Measurements from ENCODE around the gene CAPN8. TPM values are rescaled to one million over a fixed set of nuclear protein-coding genes. Genes with fewer than 3 reads are reported as not detected.

The CAPN8 gene
- total and polyA plus RNA-seq, 4 donors, result 0.08 to 0.16 TPM; not detected in 2

DNA sequence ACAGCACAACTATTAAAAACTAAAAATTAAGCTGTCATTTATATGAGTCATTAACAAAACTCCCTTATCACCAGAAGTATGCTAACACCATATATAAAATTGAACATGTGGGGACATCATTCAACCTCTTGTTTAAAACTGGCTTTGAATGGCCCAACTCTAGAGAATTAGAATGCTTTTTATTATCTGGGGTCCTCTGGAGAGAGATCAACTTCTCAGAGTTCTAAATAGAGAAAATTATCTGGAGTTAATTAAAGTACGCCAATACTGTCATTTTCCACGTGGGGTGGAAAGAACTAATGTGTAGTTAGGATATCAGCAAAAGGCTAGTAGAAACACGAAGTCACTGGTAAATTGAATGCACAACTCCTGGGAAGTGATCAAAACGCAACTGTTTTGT, 25.6 kb upstream of the CAPN8 start:
- Histone ChIP-seq H3K4me1 (ENCODE audit: control insufficient read depth in 4 of 4, insufficient read depth in 4 of 4, low read length in 3 of 4) (no peaks in the 10 kb centered on the region), H3K9ac (ENCODE audit: low read depth in 1 of 2, low read length in 2 of 2) (no peak overlapping the region), H3K36me3 (ENCODE audit: control insufficient read depth in 4 of 4, insufficient read depth in 3 of 4, low read depth in 1 of 4, low read length in 3 of 4) (no peaks in the 10 kb centered on the region), H3K4me3 (ENCODE audit: low read depth in 1 of 3, low read length in 3 of 3) (no peak overlapping the region), H3K27ac (ENCODE audit: low read depth in 1 of 2, low read length in 2 of 2) (no peak overlapping the region), H3K27me3 (ENCODE audit: control insufficient read depth in 4 of 4, insufficient read depth in 4 of 4, low read length in 3 of 4) (no peaks in the 10 kb centered on the region), H3K9me3 (ENCODE audit: control insufficient read depth in 4 of 4, low read length in 3 of 4) (no peaks in the 10 kb centered on the region)
- WGBS, result 85% methylated on average over 4 of the region's 4 CpGs
- TF ChIP-seq JUND (IDR thresholded peaks at IDR 0.05) (no peak), YY1 (IDR thresholded peaks at IDR 0.05) (no peak), HNF4G (IDR thresholded peaks at IDR 0.05) (no peak), MAX (IDR thresholded peaks at IDR 0.05) (no peak), REST (IDR thresholded peaks at IDR 0.05) (no peak), SP1 (IDR thresholded peaks at IDR 0.05) (no peak), GABPA (IDR thresholded peaks at IDR 0.05 in 1 of 2, conservative IDR thresholded peaks at IDR 0.05 in 1 of 2) (no peak), NR2F2 (IDR thresholded peaks at IDR 0.05) (no peak)
- TF ChIP-seq, protein P1, sequence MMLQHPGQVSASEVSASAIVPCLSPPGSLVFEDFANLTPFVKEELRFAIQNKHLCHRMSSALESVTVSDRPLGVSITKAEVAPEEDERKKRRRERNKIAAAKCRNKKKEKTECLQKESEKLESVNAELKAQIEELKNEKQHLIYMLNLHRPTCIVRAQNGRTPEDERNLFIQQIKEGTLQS (IDR thresholded peaks at IDR 0.05), result no peak
- DNase-seq (ENCODE audit: low spot score), result no peak

DNA sequence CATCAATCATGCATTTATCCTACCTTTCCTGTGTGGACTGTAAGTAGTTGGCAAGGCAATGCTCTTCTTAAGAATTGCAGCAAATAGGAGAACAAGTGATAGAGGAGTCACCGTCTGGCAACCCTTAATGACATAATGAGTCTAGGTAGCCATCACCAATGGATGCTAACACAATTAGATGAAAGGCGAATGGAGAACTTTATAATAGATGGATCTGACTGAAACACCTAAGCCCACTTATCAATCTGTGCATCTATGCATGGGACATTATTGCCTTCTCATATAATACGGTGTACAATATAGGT, 18.9 kb upstream of the CAPN8 start:
- Histone ChIP-seq H3K9ac (ENCODE audit: low read depth in 1 of 2, low read length in 2 of 2) (no peak overlapping the region), H3K9me3 (ENCODE audit: control insufficient read depth in 4 of 4, low read length in 3 of 4) (no peaks in the 10 kb centered on the region), H3K27me3 (ENCODE audit: control insufficient read depth in 4 of 4, insufficient read depth in 4 of 4, low read length in 3 of 4) (no peaks in the 10 kb centered on the region), H3K4me3 (ENCODE audit: low read depth in 1 of 3, low read length in 3 of 3) (no peak overlapping the region), H3K4me1 (ENCODE audit: control insufficient read depth in 4 of 4, insufficient read depth in 4 of 4, low read length in 3 of 4) (no peaks in the 10 kb centered on the region), H3K36me3 (ENCODE audit: control insufficient read depth in 4 of 4, insufficient read depth in 3 of 4, low read depth in 1 of 4, low read length in 3 of 4) (no peaks in the 10 kb centered on the region), H3K27ac (ENCODE audit: low read depth in 1 of 2, low read length in 2 of 2) (no peak overlapping the region)
- no peak for DNase-seq (ENCODE audit: low spot score)
- TF ChIP-seq HNF4G (IDR thresholded peaks at IDR 0.05), result no peak
- no peak for TF ChIP-seq HNF4A (conservative IDR thresholded peaks at IDR 0.05)
- TF ChIP-seq, protein P2, sequence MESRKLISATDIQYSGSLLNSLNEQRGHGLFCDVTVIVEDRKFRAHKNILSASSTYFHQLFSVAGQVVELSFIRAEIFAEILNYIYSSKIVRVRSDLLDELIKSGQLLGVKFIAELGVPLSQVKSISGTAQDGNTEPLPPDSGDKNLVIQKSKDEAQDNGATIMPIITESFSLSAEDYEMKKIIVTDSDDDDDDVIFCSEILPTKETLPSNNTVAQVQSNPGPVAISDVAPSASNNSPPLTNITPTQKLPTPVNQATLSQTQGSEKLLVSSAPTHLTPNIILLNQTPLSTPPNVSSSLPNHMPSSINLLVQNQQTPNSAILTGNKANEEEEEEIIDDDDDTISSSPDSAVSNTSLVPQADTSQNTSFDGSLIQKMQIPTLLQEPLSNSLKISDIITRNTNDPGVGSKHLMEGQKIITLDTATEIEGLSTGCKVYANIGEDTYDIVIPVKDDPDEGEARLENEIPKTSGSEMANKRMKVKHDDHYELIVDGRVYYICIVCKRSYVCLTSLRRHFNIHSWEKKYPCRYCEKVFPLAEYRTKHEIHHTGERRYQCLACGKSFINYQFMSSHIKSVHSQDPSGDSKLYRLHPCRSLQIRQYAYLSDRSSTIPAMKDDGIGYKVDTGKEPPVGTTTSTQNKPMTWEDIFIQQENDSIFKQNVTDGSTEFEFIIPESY (IDR thresholded peaks at IDR 0.05), result no peak
- no peak for TF ChIP-seq FOXA1 (IDR thresholded peaks at IDR 0.05)
- TF ChIP-seq YY1 (IDR thresholded peaks at IDR 0.05), result no peak
- TF ChIP-seq SP1 (IDR thresholded peaks at IDR 0.05), result no peak
- TF ChIP-seq RXRA (IDR thresholded peaks at IDR 0.05), result no peak
- TF ChIP-seq RAD21 (IDR thresholded peaks at IDR 0.05), result no peak
- no peak for TF ChIP-seq CTCF (IDR thresholded peaks at IDR 0.05; ENCODE audit: low read depth, low read length, missing input control)
- TF ChIP-seq TAF1 (conservative IDR thresholded peaks at IDR 0.05), result no peak
- WGBS, result 86% methylated on average over 3 of the region's 3 CpGs
